GM12878 (cell line): ENCODE results near the gene CYP2C18. TPM values are rescaled to one million over a fixed set of nuclear protein-coding genes. Genes with fewer than 3 reads are reported as not detected.

Experiments
- ATAC-seq: fragments of 200-7000 bp; cut with Tn5 transposase; 3 replicates; pipeline ENCODE4 v1.9.1; 2020; ENCODE audit warnings: mild to moderate bottlenecking, moderate library complexity
- BruUV-seq: library from RNA; stranded (reverse); fragments of 400-500 nt; replicated peaks from 2 replicates; lab custom pipeline; 2021; lab: Mats Ljungman, UMichigan
- CTCF ChIA-PET: fragments of 300-600 bp; sonication (Branson Sonifier 250); formaldehyde crosslinking; extraction: SDS; loops from one replicate; lab custom pipeline; 2021; ENCODE audit warnings: inconsistent platforms; lab: Yijun Ruan, JAX
- POLR2A ChIA-PET: fragments of 350-600 bp; formaldehyde crosslinking; extraction: SDS; loops from one replicate; lab custom pipeline; 2021; ENCODE audit warnings: inconsistent platforms; lab: Charles Lee
- RAD21 ChIA-PET: fragments of 300-600 bp; sonication (Branson Sonifier 250); formaldehyde crosslinking; loops from one replicate; lab custom pipeline; 2023; ENCODE audit warnings: antibody characterized with exemption; ENCODE audit not compliant: unreplicated experiment; lab: Charles Lee
- SMC1A ChIA-PET: fragments of 300-600 bp; sonication (Branson Sonifier 250); formaldehyde crosslinking; loops from one replicate; lab custom pipeline; 2023; ENCODE audit not compliant: unreplicated experiment, uncharacterized antibody; lab: Charles Lee
- DNase-seq: peaks from one replicate; pipeline ENCODE4 v3.0.0-alpha.2; 2011; ENCODE audit warnings: low read depth, low spot score
- FAIRE-seq: peaks from 3 replicates; lab custom pipeline; 2011; peaks lifted over from hg19 to GRCh38; lab: Jason Lieb, UNC
- H2AFZ ChIP-seq: 2 replicates; pipeline ENCODE4 v1.6.0; 2011; ENCODE audit warnings: low read depth, low read length, control low read depth; ENCODE audit not compliant: control insufficient read depth
- H3K27ac ChIP-seq: 2 replicates; pipeline ENCODE4 v1.5.1; 2011; ENCODE audit warnings: control low read depth; ENCODE audit not compliant: control insufficient read depth, insufficient read depth
- H3K27me3 ChIP-seq, 2 experiments: replicated peaks in 1 of 2; 2 replicates each; pipeline versions ENCODE4 v1.6.0 to v1.6.1; 2011; ENCODE audit warnings: low read length in 1 of 2; ENCODE audit not compliant: control insufficient read depth in 2 of 2, insufficient read depth in 2 of 2
- H3K36me3 ChIP-seq, 2 experiments: 2 replicates each; pipeline ENCODE4 v1.5.1; 2011; ENCODE audit warnings: low read length in 1 of 2; ENCODE audit not compliant: control insufficient read depth in 2 of 2, insufficient read depth in 2 of 2
- H3K4me1 ChIP-seq: 2 replicates; pipeline ENCODE4 v1.6.1; 2011; ENCODE audit warnings: mild to moderate bottlenecking, low read length, moderate library complexity, mixed read lengths; ENCODE audit not compliant: control insufficient read depth, insufficient read depth
- H3K4me2 ChIP-seq: 2 replicates; pipeline ENCODE4 v1.6.0; 2011; ENCODE audit warnings: control low read depth; ENCODE audit not compliant: control insufficient read depth, insufficient read depth
- H3K4me3 ChIP-seq: fragments of 200-600 bp; sonication (generic); 2 replicates; pipeline ENCODE4 v1.5.1; 2016
- H3K79me2 ChIP-seq: 2 replicates; pipeline ENCODE4 v1.6.0; 2011; ENCODE audit warnings: low read length; ENCODE audit not compliant: control insufficient read depth, insufficient read depth
- H3K9ac ChIP-seq: 2 replicates; pipeline ENCODE4 v1.8.0; 2011; ENCODE audit warnings: low read length, control low read depth, mixed read lengths; ENCODE audit not compliant: control insufficient read depth, insufficient read depth
- H3K9me3 ChIP-seq: replicated peaks from 3 replicates; pipeline ENCODE4 v1.5.1; 2011; ENCODE audit warnings: mild to moderate bottlenecking, low read length; ENCODE audit not compliant: control insufficient read depth, insufficient read depth
- H4K20me1 ChIP-seq: 2 replicates; pipeline ENCODE4 v1.6.0; 2011; ENCODE audit not compliant: control insufficient read depth, insufficient read depth
- NRF1 ChIP-seq: conservative IDR thresholded peaks from 2 replicates; pipeline ENCODE4 v1.6.1; 2011; ENCODE audit warnings: mild to moderate bottlenecking, low read depth, low read length, improper control_type of control experiment
- TCF7 ChIP-seq: IDR thresholded peaks from 2 replicates; pipeline ENCODE4 v1.6.1; 2014; ENCODE audit warnings: antibody characterized with exemption, borderline replicate concordance
- ZBTB40 ChIP-seq: fragments of 450-650 bp; IDR thresholded peaks from 2 replicates; pipeline ENCODE4 v1.6.1; 2016; ENCODE audit warnings: mild to moderate bottlenecking, moderate library complexity, borderline replicate concordance
- WGBS: methylation state at CpG from one replicate; pipeline ENCODE4 v1.1.6; 2016; ENCODE audit warnings: low lambda C conversion rate; ENCODE audit not compliant: insufficient replicate concordance, insufficient coverage; ENCODE audit errors: missing lambda C conversion rate; 5-methylcytosine and 5-hydroxymethylcytosine counted together
- in situ Hi-C: fragments of 300-500 bp; cut with MboI; formaldehyde crosslinking; loops from 9 replicates; pipeline ENCODE4 v1.14.3; 2018; ENCODE audit warnings: mixed read lengths
- intact Hi-C: fragments of 100-400 bp; cut with micrococcal nuclease; formaldehyde crosslinking; loops from one replicate; pipeline ENCODE4 v1.14.2; 2022; ENCODE audit not compliant: unreplicated experiment
- polyA plus RNA-seq, 11 experiments: library from polyadenylated mRNA; depleted of rRNA in 4 of 11; unstranded in 6 of 11; stranded (reverse) in 5 of 11; fragments of >200 nt; fragmentation: Nextera tagmentation in 4 of 11; fragmentation: Illumina TruSeq in 1 of 11; extraction: Ambion mirVana in 4 of 11; extraction: Trizol in 1 of 11; gene quantifications; 1 replicate in 1 of 11; 2 replicates in 10 of 11; pipeline versions ENCODE4 v1.2.1 to v1.2.3, GENCODE V29; 2011 to 2016; ENCODE audit warnings: inconsistent platforms in 2 of 11, missing spikeins in 2 of 11, low read depth in 1 of 11
- total RNA-seq, 4 experiments: library from RNA; depleted of rRNA in 3 of 4; stranded (reverse); fragments of >200 nt in 3 of 4; fragmentation: Illumina TruSeq in 1 of 4; extraction: Trizol in 1 of 4; gene quantifications; 2 replicates each; pipeline versions ENCODE4 v1.2.1 to v1.2.3, GENCODE V29; 2013 to 2021

Gene CYP2C18
- total and polyA plus RNA-seq, 10 of the 15 experiments (the other 5 are each of a cell fraction or from before 2014, with no cell fraction given): 0.05 to 0.12 (median 0.07) TPM; not detected in 5

- FAIRE-seq: no peak
- Histone ChIP-seq H3K4me1 (no peaks in the 10 kb centered on the region), H3K4me2 (no peak overlapping the region), H2AFZ (no peak overlapping the region), H3K36me3 (no peaks in the 10 kb centered on the region), H3K9me3 (no peaks in the 10 kb centered on the region), H3K79me2 (no peaks in the 10 kb centered on the region), H3K4me3 (no peak overlapping the region), H3K27ac (no peak overlapping the region), H3K9ac (no peak overlapping the region), H3K27me3 (no peaks in the 10 kb centered on the region), H4K20me1 (no peaks in the 10 kb centered on the region)
- ATAC-seq: no peak
- TF ChIP-seq NRF1: no peak
- TF ChIP-seq TCF7: no peak
- no peak for TF ChIP-seq ZBTB40
- ChIA-PET RAD21 (no interaction called here), CTCF (no interaction called here), SMC1A (interaction anchor here (0.6 to 1.0 kb wide), 2 partner anchors 15 to 1444 kb away, joined by 3 read pairs; no protein-coding TSS in a partner anchor), POLR2A (no interaction called here)
- BruUV-seq: no TSS peak
- in situ Hi-C loops: no loop called here
- intact Hi-C loops: no loop called here
- 2% methylated on average over 2 of the region's 2 CpGs for WGBS
- DNase-seq: no peak
These were observed 101.7 kb downstream of the CYP2C18 start for GRCh38 chr10:94785211-94785610.

Other genes starting within 250 kb of the CYP2C18 start
- gene HELLS, start 137.9 kb upstream of the CYP2C18 start, total RNA-seq (2014; rRNA removed): 137 and 153 TPM in 2 replicates
- gene HELLS, start 137.9 kb upstream of the CYP2C18 start, total RNA-seq (2014; rRNA removed; fragmentation: Illumina TruSeq; extraction: Trizol): 152 and 160 TPM in 2 replicates
- gene HELLS, start 137.9 kb upstream of the CYP2C18 start, total RNA-seq (2021): 135 and 159 TPM in 2 replicates
- gene HELLS, start 137.9 kb upstream of the CYP2C18 start, polyA plus RNA-seq (2011; rRNA removed): 102 and 137 TPM in 2 replicates
- 66.3 and 77.4 TPM in 2 replicates for gene HELLS, start 137.9 kb upstream of the CYP2C18 start, polyA plus RNA-seq (2014; fragmentation: Illumina TruSeq; extraction: Trizol)
- 10 to 100 TPM; 33.9 to 46.6 TPM for gene HELLS, start 137.9 kb upstream of the CYP2C18 start, polyA plus RNA-seq (2014; fragmentation: Nextera tagmentation; extraction: Ambion mirVana)
- gene HELLS, start 137.9 kb upstream of the CYP2C18 start, polyA plus RNA-seq (2014; rRNA removed): 83.7 and 92.8 TPM in 2 replicates
- gene HELLS, start 137.9 kb upstream of the CYP2C18 start, polyA plus RNA-seq (2016; fragmentation: Nextera tagmentation; extraction: Ambion mirVana): 100 to 1,000 TPM; 144 to 159 TPM
- gene CYP2C19, start 79.0 kb downstream of the CYP2C18 start, total RNA-seq (2014; rRNA removed): not detected in 2 replicates
- not detected in 2 replicates for gene CYP2C19, start 79.0 kb downstream of the CYP2C18 start, total RNA-seq (2014; rRNA removed; fragmentation: Illumina TruSeq; extraction: Trizol)
- 0.11 TPM in 1 of 2 replicates, not detected in the other for gene CYP2C19, start 79.0 kb downstream of the CYP2C18 start, total RNA-seq (2021)
- gene CYP2C19, start 79.0 kb downstream of the CYP2C18 start, polyA plus RNA-seq (2011; rRNA removed): not detected in 2 replicates
- gene CYP2C19, start 79.0 kb downstream of the CYP2C18 start, polyA plus RNA-seq (2014; fragmentation: Illumina TruSeq; extraction: Trizol): not detected in 2 replicates
- gene CYP2C19, start 79.0 kb downstream of the CYP2C18 start, polyA plus RNA-seq (2014; fragmentation: Nextera tagmentation; extraction: Ambion mirVana): not detected
- not detected in 2 replicates for gene CYP2C19, start 79.0 kb downstream of the CYP2C18 start, polyA plus RNA-seq (2014; rRNA removed)
- not detected for gene CYP2C19, start 79.0 kb downstream of the CYP2C18 start, polyA plus RNA-seq (2016; fragmentation: Nextera tagmentation; extraction: Ambion mirVana)